ENCODE measurements around the gene LPP.

LPP gene

GRCh38 chr3:188759336-188760005, 605.5 kb downstream of the LPP start:
- Histone ChIP-seq H3K36me3 (ENCODE audit: insufficient read depth, low read length) (no peaks in the 10 kb centered on the region), H3K9me3 (ENCODE audit: low read depth, low read length) (no peaks in the 10 kb centered on the region), H3K4me3 (no peak overlapping the region), H3K9ac (ENCODE audit: insufficient read length) (no peak overlapping the region), H3K27ac (no peak overlapping the region)
- TF ChIP-seq FOXP2 (optimal IDR thresholded peaks at IDR 0.05; ENCODE audit: control extremely low read depth, extremely low read length, insufficient read depth) (no peak), EZH2 (IDR thresholded peaks at IDR 0.05) (no peak), POLR2AphosphoS5 (IDR thresholded peaks at IDR 0.05; ENCODE audit: borderline replicate concordance, low read depth, low read length) (no peak)
- no peak for DNase-seq (ENCODE audit: low read depth, low spot score)

DNA sequence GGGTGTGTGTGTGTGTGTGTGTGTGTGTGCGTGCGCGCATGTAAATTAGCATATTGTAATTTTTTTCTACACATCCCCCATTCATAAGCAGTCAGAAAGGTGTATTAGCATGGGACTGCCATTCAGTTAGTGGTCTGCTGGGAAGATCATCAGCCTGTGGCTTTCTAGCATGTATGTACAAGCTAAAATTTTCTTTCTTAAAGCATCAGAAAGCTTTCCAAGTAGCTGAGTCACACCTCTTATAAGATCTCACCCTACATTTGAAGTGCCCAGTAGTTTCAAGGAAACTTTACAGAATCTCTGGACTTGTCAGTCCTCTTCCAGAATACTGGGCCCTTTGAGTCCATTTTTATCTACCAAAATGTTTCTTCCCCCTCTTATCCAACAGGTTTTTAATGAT, 606.5 kb downstream of the LPP start:
- no peak for DNase-seq (ENCODE audit: low read depth, low spot score)
- no peak for TF ChIP-seq EZH2 (IDR thresholded peaks at IDR 0.05)
- no peak for TF ChIP-seq POLR2AphosphoS5 (IDR thresholded peaks at IDR 0.05; ENCODE audit: borderline replicate concordance, low read depth, low read length)
- no peak for TF ChIP-seq FOXP2 (optimal IDR thresholded peaks at IDR 0.05; ENCODE audit: control extremely low read depth, extremely low read length, insufficient read depth)
- Histone ChIP-seq H3K27ac (no peak overlapping the region), H3K4me3 (no peak overlapping the region), H3K9me3 (ENCODE audit: low read depth, low read length) (no peaks in the 10 kb centered on the region), H3K9ac (ENCODE audit: insufficient read length) (no peak overlapping the region), H3K36me3 (ENCODE audit: insufficient read depth, low read length) (no peaks in the 10 kb centered on the region)

GRCh38 chr3:188761439-188761838, 607.5 kb downstream of the LPP start:
- Histone ChIP-seq H3K27ac (no peak overlapping the region), H3K4me3 (no peak overlapping the region), H3K36me3 (ENCODE audit: insufficient read depth, low read length) (no peaks in the 10 kb centered on the region), H3K9me3 (ENCODE audit: low read depth, low read length) (no peaks in the 10 kb centered on the region), H3K9ac (ENCODE audit: insufficient read length) (no peak overlapping the region)
- TF ChIP-seq FOXP2 (optimal IDR thresholded peaks at IDR 0.05; ENCODE audit: control extremely low read depth, extremely low read length, insufficient read depth), result no peak
- no peak for TF ChIP-seq POLR2AphosphoS5 (IDR thresholded peaks at IDR 0.05; ENCODE audit: borderline replicate concordance, low read depth, low read length)
- TF ChIP-seq EZH2 (IDR thresholded peaks at IDR 0.05), result no peak
- DNase-seq (ENCODE audit: low read depth, low spot score), result no peak

GRCh38 chr3:188761964-188762363, 608.0 kb downstream of the LPP start:
- Histone ChIP-seq H3K4me3 (no peak overlapping the region), H3K27ac (no peak overlapping the region), H3K36me3 (ENCODE audit: insufficient read depth, low read length) (no peaks in the 10 kb centered on the region), H3K9ac (ENCODE audit: insufficient read length) (no peak overlapping the region), H3K9me3 (ENCODE audit: low read depth, low read length) (no peaks in the 10 kb centered on the region)
- TF ChIP-seq EZH2 (IDR thresholded peaks at IDR 0.05) (no peak), POLR2AphosphoS5 (IDR thresholded peaks at IDR 0.05; ENCODE audit: borderline replicate concordance, low read depth, low read length) (no peak), FOXP2 (optimal IDR thresholded peaks at IDR 0.05; ENCODE audit: control extremely low read depth, extremely low read length, insufficient read depth) (no peak)
- DNase-seq (ENCODE audit: low read depth, low spot score), result no peak

- H3K9me3 ChIP-seq (ENCODE audit: low read depth, low read length), result no peaks in the 10 kb centered on the region
- H3K36me3 ChIP-seq (ENCODE audit: insufficient read depth, low read length), result no peaks in the 10 kb centered on the region
- TF ChIP-seq POLR2AphosphoS5 (IDR thresholded peaks at IDR 0.05; ENCODE audit: borderline replicate concordance, low read depth, low read length), result no peak
- no peak for TF ChIP-seq EZH2 (IDR thresholded peaks at IDR 0.05)
- TF ChIP-seq FOXP2 (optimal IDR thresholded peaks at IDR 0.05; ENCODE audit: control extremely low read depth, extremely low read length, insufficient read depth), result no peak
- no peak for DNase-seq (ENCODE audit: low read depth, low spot score)
- H3K9ac ChIP-seq (ENCODE audit: insufficient read length), result no peak overlapping the region
- no peak overlapping the region for H3K4me3 ChIP-seq
- H3K27ac ChIP-seq, result no peak overlapping the region
Observed at GRCh38 chr3:188764609-188765008, 610.7 kb downstream of the LPP start.

- Histone ChIP-seq H3K9ac (ENCODE audit: insufficient read length) (no peak overlapping the region), H3K9me3 (ENCODE audit: low read depth, low read length) (no peaks in the 10 kb centered on the region), H3K36me3 (ENCODE audit: insufficient read depth, low read length) (no peaks in the 10 kb centered on the region), H3K27ac (peak overlapping the region; percentile 67), H3K4me3 (0 out of 2 replicates have a peak overlapping the region, but pooled peaks have one; percentile 25)
- DNase-seq (ENCODE audit: low read depth, low spot score), result no peak
- TF ChIP-seq EZH2 (IDR thresholded peaks at IDR 0.05) (no peak), FOXP2 (optimal IDR thresholded peaks at IDR 0.05; ENCODE audit: control extremely low read depth, extremely low read length, insufficient read depth) (no peak), POLR2AphosphoS5 (IDR thresholded peaks at IDR 0.05; ENCODE audit: borderline replicate concordance, low read depth, low read length) (no peak)
Observed at GRCh38 chr3:188769831-188770230, 615.9 kb downstream of the LPP start.

DNA sequence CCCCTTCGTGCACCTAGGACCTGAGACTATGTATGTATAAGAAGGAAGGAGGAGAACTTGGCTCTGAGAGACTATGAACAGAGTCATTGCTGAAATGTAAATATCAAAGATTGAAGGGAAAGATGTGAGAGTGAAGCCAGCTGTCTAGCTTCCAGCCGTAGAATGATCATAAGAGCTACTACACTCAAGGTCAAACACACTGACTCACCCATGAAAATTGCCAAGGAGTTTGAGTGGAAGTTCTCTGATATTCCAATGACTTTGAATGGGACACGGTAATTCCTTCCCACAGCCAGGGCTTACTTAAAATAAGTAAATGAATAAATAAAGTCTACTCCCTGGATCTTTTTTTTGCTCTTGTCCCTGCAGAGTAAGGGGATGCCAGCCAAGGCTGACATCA, 618.9 kb downstream of the LPP start:
- Histone ChIP-seq H3K9me3 (ENCODE audit: low read depth, low read length) (no peaks in the 10 kb centered on the region), H3K27ac (no peak overlapping the region), H3K4me3 (no peak overlapping the region), H3K36me3 (ENCODE audit: insufficient read depth, low read length) (no peaks in the 10 kb centered on the region), H3K9ac (ENCODE audit: insufficient read length) (no peak overlapping the region)
- TF ChIP-seq POLR2AphosphoS5 (IDR thresholded peaks at IDR 0.05; ENCODE audit: borderline replicate concordance, low read depth, low read length), result no peak
- TF ChIP-seq EZH2 (IDR thresholded peaks at IDR 0.05), result no peak
- no peak for TF ChIP-seq FOXP2 (optimal IDR thresholded peaks at IDR 0.05; ENCODE audit: control extremely low read depth, extremely low read length, insufficient read depth)
- no peak for DNase-seq (ENCODE audit: low read depth, low spot score)

- TF ChIP-seq FOXP2 (optimal IDR thresholded peaks at IDR 0.05; ENCODE audit: control extremely low read depth, extremely low read length, insufficient read depth), result no peak
- no peak for TF ChIP-seq POLR2AphosphoS5 (IDR thresholded peaks at IDR 0.05; ENCODE audit: borderline replicate concordance, low read depth, low read length)
Observed at GRCh38 chr3:188775412-188775811, 621.5 kb downstream of the LPP start.

DNA sequence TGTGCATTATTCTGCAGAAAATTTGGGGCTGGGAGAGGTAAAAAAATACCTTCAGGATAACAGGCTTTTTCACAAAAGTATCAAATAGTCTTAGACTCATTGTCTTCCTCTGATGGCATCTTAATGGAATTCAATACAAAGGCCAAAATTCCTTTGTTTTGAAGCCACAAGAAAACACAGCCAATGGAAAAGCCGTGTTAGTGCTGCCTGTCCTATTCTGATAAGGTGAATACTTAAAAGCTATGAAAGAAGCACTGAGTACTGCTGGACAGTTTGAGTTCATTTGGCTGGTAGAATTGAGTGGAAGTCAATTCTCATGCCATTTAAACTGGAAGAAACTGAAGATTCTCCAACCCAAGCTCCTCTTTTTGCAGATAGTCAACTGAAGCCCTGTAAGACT, 622.5 kb downstream of the LPP start:
- Histone ChIP-seq H3K27ac (no peak overlapping the region), H3K4me3 (no peak overlapping the region), H3K36me3 (ENCODE audit: insufficient read depth, low read length) (no peaks in the 10 kb centered on the region), H3K9me3 (ENCODE audit: low read depth, low read length) (no peaks in the 10 kb centered on the region), H3K9ac (ENCODE audit: insufficient read length) (no peak overlapping the region)
- DNase-seq (ENCODE audit: low read depth, low spot score), result no peak
- TF ChIP-seq POLR2AphosphoS5 (IDR thresholded peaks at IDR 0.05; ENCODE audit: borderline replicate concordance, low read depth, low read length) (no peak), EZH2 (IDR thresholded peaks at IDR 0.05) (no peak), FOXP2 (optimal IDR thresholded peaks at IDR 0.05; ENCODE audit: control extremely low read depth, extremely low read length, insufficient read depth) (no peak)

More at GRCh38 chr3:188775412-188775811, 621.5 kb downstream of the LPP start:
- no peak overlapping the region for H3K4me3 ChIP-seq
- H3K36me3 ChIP-seq (ENCODE audit: insufficient read depth, low read length), result no peaks in the 10 kb centered on the region
- H3K9me3 ChIP-seq (ENCODE audit: low read depth, low read length), result no peaks in the 10 kb centered on the region
- DNase-seq (ENCODE audit: low read depth, low spot score), result no peak
- no peak overlapping the region for H3K9ac ChIP-seq (ENCODE audit: insufficient read length)
- H3K27ac ChIP-seq, result no peak overlapping the region

Measured in SK-N-MC (cell line).